HG03354 (cell line): ENCODE measurements around the gene CDC42.
"Not testable (repeated sequence)": the region's sequence is repeated elsewhere in the genome, so short reads cannot be mapped to it uniquely, and the experiment has no call there.

Experiments
- ATAC-seq: cut with Tn5 transposase; IDR thresholded peaks from one replicate; pipeline ENCODE4 v1.9.1; 2021; ENCODE audit warnings: mild to moderate bottlenecking; ENCODE audit not compliant: unreplicated experiment, poor library complexity, severe bottlenecking

The CDC42 gene

DNA sequence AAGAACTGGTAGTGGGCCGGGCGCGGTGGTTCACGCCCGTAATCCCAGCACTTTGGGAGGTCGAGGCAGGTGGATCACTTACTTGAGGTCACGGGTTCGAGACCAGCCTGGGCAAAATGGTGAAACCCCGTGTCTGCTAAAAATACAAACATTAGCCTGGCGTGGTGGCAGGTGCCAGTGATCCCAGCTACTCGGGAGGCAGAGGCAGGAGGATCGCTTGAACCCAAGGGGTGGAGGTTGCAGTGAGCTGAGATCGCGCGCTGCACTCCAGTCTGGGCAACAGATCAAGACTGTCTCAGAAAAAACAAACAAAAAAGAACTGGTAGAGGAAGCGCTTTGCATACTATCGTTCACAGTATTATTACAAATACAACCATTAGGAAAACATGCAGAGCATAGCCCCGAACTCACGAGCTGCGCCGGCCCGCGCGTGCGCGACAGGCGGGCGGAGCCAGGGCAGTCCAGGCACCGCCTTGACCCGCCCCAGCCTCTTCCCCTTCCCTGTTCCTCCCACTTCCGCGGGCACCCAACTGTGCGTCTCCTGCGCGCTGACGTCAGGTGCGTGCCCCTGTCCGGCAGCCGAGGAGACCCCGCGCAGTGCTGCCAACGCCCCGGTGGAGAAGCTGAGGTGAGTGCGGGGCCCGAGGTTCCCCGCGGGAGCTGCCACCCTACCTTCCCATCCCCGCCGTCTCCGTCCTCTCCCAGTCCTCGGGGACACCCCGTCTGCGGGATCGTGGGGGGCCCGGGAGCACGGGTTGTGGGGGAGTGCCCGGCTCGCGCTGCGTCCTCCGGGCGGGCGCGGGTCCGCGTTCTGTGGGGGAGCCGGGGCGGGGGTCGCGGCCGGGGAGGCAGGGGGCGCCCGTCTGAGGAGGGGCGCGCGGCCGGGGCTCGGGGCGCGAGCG is at the start of gene CDC42:
Gene CDC42 (plus strand): TSS at position 595 of the 902 bp plus-strand sequence. CDS start 25,770 bp downstream, outside the sequence.
- peak; percentile 89 for ATAC-seq

DNA sequence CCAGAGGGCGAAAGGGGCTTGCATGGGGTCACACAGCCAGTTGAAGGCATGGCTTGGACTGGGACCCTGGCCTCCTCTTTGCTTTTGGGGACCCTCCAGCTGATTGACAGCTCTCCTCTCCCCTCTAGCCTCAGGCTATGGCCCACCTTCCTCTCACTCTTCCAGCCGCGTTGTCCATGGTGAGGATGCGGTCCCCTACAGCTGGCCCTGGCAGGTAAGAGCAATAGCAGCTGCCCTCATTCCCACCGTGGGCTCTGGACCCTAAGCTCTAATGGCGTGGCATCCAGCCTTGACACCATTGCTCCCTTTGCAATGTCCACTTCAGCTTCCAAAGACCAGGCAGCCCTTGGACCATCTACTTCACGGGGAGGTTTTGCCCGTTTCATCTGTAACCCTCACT is 49.6 kb upstream of the CDC42 start:
- ATAC-seq, result not testable (repeated sequence)

DNA sequence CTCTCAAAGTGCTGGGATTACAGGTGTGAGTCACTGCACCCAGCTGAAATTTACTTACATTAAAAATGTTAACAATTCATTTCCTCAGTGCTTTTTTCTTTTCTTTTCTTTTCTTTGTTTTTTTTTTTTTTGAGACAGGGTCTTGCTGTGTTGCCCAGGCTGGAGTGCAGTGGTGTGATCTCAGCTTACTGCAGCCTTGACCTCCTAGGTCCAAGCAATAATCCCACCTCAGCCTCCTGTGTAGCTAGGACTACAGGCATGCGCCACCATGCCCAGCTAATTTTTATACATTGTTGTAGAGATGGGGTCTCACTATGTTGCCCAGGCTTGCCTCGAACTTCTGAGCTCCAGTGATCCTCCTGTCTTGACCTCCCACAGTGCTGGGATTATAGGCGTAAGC is 48.5 kb upstream of the CDC42 start:
- not testable (repeated sequence) for ATAC-seq

DNA sequence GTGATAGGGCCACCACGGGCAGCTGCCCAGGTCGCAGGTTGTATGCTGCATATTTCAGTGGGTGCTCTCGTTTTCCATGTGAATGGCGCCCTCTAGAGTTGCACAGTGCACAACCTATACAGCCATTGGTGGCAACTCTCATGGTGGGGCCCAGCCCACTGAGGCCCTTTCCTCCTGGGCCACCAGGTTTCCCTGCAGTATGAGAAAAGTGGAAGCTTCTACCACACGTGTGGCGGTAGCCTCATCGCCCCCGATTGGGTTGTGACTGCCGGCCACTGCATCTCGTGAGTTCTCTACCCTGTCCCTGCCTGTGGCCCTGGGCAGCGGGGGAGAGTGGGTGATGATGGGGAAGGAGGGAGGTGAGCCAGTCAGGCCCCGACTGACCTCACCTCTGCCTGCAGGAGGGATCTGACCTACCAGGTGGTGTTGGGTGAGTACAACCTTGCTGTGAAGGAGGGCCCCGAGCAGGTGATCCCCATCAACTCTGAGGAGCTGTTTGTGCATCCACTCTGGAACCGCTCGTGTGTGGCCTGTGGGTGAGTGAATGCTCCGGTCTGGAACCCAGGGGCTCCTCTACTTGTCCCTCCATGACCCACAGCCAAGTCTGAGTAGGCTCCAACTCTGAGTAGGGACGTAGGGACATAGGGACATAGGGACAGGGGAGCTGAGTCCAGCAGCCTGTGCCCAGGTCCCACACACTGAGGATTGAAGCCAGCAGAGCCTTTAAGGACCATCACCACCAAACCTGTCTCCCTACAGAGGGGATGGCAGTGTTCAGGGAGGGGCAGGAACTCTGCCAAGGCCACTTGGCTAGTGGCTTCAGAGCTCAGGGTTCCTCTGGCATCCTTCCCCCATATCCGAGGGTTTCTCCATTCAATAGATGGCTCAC is 47.0 kb upstream of the CDC42 start:
- ATAC-seq, result not testable (repeated sequence)

DNA sequence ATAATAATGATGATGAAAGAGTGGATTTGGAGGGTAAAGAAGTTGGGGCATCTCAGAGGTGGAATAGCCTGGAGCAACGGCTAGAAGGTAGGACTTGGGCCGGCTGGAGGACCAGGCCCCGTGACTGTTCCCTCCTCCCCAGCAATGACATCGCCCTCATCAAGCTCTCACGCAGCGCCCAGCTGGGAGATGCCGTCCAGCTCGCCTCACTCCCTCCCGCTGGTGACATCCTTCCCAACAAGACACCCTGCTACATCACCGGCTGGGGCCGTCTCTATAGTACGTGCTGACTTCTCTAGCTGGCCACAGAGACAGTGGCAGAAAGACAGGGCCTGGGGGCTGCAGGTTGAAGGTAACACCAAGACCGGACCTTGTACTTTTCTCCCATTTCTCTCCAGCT is 45.8 kb upstream of the CDC42 start:
- not testable (repeated sequence) for ATAC-seq

DNA sequence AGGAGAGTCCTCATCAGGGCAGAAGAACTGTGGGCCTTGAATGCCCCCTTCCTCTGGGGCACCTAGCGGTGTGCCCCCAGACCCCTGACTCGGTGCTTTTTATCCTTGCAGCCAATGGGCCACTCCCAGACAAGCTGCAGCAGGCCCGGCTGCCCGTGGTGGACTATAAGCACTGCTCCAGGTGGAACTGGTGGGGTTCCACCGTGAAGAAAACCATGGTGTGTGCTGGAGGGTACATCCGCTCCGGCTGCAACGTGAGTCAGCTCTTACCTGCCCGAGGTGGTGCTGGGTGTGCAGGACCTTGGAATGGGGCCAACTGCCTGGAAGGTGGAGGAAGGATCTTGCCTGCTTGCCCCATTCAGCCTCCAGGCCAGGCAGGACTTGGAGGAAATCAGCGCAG is 45.2 kb upstream of the CDC42 start:
- ATAC-seq, result not testable (repeated sequence)

DNA sequence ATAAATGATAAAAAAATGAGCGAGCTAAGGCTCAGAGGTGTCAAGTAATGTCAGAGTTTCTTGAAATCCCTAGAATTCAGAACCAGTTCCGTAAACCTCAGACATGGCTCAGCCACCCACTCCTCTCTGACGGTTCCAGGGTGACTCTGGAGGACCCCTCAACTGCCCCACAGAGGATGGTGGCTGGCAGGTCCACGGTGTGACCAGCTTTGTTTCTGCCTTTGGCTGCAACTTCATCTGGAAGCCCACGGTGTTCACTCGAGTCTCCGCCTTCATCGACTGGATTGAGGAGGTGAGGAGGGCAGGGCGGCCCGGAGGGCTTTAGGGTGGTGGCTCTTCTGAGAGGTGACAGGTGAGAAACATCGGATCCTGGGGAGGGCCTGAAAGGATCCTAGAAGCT is 42.9 kb upstream of the CDC42 start:
- ATAC-seq, result not testable (repeated sequence)

DNA sequence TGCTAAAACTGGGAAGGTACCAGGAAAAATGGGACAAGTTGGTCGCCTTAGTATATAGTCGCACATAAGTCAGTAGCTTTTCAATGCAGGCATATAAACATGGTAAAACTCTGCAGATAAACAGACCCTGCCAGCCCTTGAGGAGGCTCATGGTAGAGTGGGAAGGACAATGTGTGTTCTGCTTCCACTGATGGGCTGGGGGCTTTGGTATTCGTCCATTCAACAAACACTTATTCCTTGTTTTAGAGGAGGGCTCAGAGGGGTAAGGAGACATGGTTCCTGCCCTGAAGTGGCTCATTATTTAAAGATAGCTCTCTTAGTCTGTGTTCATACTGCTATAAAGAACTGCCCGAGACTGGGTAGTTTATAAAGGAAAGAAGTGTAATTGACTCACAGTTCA is 39.8 kb upstream of the CDC42 start:
- not testable (repeated sequence) for ATAC-seq

DNA sequence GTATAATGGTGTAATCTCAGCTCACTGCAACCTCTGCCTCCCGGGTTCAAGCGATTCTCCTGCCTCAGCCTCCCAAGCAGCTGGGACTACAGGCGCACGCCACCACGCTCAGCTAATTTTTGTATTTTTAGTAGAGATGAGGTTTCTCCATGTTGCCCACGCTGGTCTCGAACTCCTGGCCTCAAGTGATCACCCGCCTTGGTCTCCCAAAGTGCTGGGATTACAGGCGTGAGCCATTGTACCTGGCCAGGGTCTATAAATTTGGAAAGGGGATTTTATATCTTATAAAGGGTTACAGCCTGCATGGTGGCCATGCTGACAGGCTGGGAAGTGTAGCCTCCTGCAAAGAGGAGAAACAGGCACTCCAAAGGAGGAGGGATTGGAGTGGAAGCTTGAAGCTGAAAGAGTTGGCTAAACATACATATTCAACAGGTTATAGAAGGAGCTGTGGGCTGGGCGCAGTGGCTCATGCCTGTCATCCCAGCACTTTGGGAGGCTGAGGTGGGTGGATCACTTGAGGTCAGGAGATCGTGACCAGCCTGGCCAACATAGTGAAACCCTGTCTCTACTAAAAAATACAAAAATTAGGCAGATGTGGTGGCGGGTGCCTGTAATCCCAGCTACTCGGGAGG is 37.8 kb upstream of the CDC42 start:
- not testable (repeated sequence) for ATAC-seq

DNA sequence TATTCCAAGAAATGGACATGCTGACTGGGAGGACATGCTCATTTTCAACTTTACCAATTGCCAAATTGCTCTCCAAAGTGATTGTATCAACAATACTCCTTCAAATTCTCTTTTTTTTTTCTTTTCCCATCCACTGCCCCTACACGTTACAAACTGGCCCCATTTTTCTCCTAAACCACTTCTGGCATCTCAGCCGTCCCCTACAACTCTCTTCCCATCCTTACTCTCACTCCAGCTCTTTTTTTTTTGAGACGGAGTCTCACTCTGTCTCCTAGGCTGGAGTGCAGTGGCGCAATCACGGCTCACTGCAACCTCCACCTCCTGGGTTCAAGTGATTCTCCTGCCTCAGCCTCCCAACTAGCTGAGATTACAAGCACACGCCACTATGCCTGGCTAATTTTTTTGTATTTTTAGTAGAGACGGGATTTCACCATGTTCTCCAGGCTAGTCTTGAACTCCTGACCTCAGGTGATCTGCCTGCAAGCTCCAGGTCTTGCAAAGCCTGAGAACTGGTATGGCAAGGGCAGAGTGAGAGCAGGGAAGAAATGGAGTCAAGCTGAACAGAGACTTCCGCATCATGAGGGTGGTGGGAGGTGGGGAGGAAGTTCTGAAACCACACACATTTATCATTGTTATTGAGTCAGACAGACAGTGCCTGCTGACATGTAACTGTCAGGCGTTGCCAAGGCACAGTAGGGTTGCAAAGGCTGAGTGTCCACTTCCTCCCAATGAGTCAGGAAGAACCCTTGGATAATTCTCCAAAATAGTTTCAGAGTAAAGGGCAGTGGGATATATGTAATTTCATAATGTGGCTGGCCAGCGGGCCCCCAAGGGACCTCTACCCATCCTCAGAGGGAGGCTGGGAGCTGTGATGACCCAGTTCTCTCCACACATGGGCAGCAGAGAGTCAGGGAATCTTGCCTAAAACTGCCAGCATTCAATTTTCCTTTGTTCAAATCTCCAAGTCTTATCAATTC is 33.6 kb upstream of the CDC42 start:
- ATAC-seq, result peak; percentile 83

DNA sequence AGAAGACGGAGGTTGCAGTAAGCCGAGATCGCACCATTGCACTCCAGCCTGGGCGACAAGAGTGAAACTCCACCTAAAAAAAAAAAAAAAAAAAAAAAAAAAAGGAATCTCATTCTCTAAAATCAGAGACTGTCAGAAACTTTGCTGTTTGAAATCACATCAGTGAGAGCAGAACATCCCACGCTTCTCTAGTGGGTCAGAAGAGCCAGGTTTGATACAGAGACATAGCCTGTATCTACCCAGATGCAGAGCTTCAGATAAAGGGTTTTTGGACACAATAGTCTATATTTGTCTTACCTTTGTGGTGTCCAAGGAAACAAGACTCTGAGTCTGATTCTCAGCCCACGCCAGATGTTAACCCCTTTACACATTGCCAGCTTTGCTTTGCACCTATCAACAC is 31.4 kb upstream of the CDC42 start:
- ATAC-seq, result no peak

DNA sequence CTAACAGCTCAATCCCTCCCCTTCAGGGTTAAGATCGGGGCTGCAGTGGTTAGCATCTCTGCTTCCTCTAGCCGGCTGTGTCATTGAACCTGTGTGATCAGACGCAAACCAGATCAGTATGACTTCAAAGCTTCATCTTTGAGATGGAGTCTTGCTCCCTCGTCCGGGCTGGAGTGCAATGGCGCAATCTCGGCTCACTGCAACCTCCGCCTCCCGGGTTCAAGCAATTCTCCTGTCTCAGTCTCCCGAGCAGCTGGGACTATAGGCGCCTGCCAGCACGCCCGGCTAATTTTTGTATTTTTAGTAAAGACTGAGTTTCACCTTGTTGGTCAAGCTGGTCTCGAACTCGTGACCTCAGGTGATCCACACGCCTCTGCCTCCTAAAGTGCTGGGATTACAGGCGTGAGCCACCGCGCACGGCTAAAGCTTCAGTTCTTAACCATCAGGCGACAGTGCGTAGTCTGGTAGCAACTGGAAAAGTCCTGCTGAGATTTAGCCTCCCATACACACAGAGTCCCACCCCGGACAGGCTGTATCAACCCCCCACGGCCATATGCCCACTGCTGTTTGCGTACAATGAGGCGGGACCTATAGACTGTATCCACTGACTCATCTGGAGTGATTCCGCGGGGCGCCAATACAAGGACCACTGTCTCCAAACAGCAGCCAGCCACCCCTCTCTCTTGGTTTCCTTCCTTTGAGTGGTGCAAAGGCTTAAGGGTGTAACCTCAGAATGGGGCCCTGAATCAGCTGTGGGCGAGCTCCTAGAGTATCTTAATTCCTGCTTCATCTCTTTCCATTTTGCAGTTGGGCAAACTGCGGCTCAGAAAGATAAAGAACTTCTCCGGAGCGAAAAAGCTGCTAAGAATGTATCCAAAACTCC is 27.8 kb upstream of the CDC42 start:
- peak; percentile 54 for ATAC-seq

DNA sequence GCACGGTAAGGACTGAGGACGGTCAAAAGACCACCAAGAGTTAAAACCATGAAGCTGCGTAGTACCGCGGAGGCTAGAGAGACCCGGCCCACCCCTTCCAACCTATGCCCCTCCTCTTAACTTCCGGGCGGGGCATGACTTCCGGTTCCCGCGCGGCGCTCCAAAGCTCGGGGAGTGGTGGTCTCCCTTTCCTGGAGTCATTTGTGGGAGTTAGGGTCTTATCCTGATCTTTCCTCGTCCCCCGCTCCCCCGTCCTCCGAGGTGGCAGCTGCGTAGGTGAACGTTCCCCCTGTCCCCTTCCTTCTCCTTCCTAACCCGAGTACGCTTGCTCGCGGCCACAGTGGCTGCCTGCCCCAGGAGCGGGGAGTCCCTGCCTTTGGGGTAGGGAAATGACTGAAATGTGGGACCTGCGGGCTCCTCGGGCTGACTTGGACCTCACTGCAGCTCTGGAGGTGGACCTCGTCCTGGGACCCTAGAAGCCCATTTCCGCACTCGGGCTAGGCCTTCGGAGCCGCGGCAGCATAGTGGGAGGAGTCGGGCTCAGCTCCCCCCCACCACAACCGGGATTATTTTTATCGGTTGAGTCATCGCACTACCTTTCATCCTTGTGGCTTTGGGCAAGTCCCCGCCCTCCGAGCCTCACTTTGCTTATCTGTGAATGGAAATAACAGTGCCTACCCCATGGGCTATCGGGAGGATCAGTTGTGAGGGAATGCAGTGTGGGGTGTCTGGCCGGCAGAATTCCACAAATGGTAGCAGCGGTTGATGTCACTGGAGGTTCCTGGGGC is 26.9 kb upstream of the CDC42 start:
- ATAC-seq, result peak; percentile 73

DNA sequence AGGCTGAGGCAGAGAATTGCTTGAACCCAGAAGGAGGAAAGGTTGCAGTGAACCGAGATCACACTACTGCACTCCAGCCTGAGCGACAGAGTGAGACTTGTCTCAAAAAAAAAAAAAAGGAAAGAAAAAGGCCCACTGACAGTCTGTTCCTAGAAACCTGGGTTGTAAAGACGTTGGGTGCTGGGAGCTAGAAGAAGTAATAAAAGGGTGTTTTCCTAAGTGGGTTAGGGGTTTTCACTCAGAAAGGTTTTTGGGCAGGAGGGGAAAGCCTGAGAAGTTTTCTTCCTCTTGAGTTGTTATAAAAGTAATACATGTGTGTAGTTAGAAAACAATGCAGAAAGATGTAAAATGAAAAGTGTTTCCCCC is 25.6 kb upstream of the CDC42 start:
- ATAC-seq, result no peak

DNA sequence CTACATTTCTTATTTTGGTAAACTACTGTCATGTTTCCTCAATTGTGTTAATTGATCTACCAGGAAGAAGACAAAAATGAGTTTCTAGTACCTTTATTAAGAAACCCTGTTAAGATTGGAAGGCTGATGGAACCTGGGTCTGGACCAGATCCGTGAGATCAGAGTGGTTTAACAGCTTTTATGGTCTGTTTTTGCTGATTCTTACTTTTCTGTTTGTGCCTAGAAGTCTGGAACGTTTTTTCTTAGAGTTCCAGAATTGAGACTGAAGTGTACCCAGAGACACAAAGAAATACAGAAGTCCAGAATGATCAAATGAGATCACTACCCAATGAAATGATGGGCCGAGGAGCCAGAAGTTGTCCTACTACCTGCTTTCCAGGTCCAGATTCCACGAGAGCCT is 22.5 kb upstream of the CDC42 start:
- no peak for ATAC-seq

DNA sequence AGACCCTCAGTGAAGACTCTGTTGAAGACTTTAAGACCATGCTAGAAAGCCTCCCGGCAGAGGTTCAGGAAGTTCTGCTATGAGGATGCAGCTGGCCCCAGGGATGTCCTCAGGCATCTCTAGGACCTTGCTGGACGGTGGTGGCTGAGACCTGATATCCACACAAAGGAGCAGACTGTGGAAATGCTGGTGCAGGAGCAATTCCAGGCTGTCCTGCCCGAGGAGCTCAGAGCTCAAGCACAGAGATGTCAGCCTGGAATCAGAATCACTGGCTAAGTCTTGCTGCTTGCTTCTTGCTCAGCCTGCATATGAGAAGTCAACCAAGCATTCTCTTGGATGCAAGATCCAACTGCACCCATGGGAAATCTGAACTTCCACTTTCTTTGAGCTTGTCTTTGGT is 22.0 kb upstream of the CDC42 start:
- ATAC-seq, result no peak

DNA sequence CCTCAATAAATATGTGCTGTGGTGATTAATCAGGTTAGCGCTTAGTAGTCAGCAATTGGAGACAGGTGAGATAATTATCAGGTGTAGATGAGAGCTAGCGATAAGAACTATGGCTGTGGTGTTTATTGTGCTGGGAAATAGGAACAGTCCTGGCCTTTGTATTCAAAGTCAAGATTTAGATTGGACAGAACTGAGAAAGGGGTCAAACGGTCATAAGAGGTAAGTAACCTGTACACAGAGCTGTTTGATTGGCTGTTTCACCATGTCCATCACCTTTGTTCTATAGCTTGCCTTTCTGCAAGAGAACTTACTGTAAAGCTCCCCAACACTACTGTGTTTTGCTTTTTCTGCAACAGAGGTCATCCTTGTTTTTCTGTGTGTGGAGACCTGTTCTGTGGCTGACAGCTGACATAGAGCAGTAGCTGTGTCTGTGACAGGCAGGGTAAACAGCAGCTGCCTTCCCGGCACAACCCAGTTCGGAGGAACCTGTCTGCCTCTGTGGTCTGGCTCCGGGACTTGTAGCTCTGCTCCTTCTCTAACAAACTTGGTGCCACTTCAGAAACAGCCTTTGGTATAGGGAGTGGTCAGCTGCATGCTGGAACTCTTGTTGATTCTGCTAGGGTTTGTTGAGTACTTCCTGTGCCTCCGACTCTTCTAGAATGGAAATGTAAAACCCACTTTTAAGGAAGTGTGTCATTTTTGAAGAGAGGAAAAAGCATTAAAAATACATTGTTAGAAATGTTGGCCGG is 21.1 kb upstream of the CDC42 start:
- ATAC-seq, result no peak
